Measurements from ENCODE around the gene CACYBP.
"Not testable (repeated sequence)": the region's sequence is repeated elsewhere in the genome, so short reads cannot be mapped to it uniquely, and the experiment has no call there.

Gene CACYBP

DNA sequence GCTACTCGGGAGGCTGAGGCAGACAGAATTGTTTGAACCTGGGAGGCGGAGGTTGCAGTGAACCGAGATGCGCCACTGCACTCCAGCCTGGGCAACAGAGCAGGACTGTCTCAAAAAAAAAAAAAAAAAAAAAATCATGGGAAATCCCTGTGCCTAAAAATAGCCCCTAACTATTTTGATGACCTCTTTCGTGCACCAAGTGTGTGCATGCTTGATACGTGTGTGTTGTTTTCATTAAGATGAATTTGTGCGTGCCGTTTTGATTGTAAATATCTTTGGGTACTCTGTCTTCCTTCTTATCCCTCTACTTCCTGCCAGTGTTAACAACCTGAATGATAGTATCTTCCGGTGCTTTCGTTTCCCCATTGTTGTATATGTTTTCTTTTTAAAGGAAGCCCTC is 9.8 kb downstream of the CACYBP start:
- DNase-seq (ENCODE audit: low read depth in 2 of 2) = no peak

DNA sequence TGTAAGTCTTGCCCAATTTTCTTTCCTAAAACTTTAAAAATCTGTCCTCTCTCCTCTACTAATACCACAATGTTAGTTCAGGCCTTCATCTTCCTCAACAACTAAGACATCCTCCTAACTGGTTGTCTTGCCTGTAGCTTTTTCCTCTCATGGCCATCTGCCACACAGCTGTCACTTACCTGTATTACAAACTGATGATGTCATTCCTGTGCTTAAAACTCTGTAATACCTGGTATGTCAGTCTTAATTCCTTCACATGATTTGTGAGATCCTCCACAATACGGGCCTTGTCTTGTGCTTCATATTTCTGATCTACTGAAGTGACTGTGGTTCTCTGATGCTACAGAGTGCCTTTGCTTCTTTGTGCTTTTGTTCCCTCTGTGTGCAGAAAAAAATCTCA is 13.7 kb downstream of the CACYBP start:
- no peak for DNase-seq (ENCODE audit: low read depth in 2 of 2)

DNA sequence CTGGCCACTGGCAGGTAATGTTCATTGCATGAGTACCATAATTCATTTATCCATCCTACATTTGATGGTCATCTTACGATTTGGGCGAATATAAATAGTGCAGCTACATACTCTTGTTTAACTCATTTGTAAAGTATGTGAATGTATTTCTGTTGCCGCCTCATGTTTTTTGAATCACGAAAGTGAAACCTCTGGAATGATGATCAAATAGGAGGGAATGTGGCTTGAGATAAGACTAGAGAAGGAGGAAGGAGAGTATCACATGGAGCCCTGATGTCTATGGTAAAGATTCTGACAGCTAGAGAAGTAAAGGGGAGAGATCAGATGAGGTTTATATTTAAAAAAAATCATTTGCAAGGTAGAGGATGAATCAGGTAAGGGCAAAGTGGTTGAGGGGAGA is 15.5 kb downstream of the CACYBP start:
- no peak for DNase-seq (ENCODE audit: low read depth in 2 of 2)

DNA sequence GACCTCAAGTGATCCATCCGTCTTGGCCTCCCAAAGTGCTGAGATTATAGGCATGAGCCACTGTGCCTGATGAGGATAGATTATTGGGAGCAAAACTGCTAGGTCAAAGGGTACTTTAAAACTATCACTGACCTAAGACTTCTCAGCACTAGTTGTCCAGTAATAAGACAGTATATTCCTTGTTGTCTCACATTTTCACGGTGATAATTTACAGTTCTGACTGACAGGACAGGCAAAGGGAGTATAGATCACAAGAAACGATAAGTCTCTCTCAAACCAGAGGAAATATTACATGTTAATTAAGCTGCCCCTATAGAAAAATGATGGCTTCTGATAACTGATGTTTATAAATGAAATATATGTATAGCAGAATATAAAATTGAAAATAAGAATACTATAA is 19.8 kb downstream of the CACYBP start:
- DNase-seq (ENCODE audit: low read depth in 2 of 2) = no peak

- DNase-seq (ENCODE audit: low read depth in 2 of 2) = peak; percentile 96 to 98
Observed at GRCh38 chr1:175023043-175023921, 23.5 kb downstream of the CACYBP start, which contains the start of gene MRPS14. Gene MRPS14 (minus strand): TSS chr1:175023425. CDS start chr1:175023408, 17 bp downstream.

DNA sequence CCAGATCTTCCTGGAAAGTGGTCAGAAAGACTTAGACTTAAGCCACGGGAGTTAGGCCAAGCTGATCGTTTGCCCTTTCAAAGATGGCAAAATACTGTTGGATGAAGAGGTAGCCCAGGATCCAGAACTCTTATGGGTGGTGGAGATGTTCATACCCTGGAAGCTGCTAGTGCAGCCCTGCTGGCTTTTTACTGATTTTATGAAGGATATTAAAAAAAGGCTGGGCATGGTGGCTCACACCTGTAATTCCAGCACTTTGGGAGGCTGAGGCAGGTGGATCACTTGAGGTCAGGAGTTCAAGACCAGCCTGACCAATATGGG is 24.1 kb downstream of the CACYBP start:
- DNase-seq (ENCODE audit: low read depth in 2 of 2) = not testable (repeated sequence)

DNA sequence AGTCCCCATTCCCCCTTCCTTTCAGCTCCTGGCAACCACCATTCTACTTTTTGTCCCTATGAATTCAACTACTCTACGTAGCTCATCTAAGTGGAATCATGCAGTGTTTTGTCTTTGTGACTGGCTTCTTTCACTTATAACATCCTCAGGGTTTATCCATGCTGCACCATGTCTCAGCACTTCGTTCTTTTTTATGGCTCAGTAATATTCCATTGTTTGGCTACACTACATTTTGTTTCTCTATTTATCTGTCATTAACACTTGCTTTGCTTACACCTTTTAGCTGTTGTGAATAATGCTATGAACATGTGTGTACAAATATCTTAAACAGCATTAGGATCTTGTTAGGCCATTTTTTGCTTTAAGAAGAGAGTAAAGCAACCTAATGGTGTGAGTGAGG is 25.0 kb downstream of the CACYBP start:
- DNase-seq (ENCODE audit: low read depth in 2 of 2) = no peak

DNA sequence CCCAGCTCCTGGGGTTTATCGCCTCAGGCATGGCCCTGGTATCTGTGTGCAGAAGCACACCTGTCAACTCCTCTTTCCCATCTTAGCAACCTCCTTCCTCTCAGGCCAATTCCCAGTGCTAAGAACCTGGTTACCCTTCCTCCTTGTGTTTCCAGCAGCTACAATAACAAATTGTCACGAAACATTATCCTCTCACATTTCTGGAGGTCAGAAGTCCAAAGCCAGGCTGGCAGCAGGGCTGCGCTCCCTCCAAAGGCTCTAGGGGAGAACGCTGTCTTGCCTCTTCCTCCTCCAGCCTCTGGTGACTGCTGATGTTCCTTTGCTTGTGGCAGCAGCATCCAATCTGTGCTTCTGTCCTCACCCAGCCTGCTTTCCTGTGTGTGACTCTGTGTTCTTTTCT is 34.2 kb downstream of the CACYBP start:
- DNase-seq (ENCODE audit: low read depth in 2 of 2) = no peak

- no peak for DNase-seq (ENCODE audit: low read depth in 2 of 2)
Observed at GRCh38 chr1:175034775-175035174, 35.0 kb downstream of the CACYBP start.

DNA sequence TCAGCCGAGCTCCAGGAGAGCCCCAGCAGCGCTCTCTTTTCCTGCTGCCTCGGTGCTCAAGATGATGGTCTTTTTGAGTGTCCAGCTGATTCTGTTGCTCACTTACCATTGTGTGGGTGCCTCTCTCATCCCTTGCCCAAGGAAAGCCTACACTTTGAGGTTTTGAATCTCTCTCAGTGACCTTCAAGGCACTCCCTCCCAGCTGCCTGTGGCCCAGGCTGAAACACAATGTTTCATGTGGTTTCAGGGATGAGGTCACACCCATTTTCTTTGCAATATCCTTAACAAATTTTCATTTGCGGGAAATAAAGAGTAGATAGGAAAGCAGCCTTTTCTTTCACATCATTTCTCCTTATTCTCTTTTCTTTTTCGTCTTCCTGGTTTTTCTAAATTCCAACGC is 36.1 kb downstream of the CACYBP start:
- DNase-seq (ENCODE audit: low read depth in 2 of 2) = no peak

DNA sequence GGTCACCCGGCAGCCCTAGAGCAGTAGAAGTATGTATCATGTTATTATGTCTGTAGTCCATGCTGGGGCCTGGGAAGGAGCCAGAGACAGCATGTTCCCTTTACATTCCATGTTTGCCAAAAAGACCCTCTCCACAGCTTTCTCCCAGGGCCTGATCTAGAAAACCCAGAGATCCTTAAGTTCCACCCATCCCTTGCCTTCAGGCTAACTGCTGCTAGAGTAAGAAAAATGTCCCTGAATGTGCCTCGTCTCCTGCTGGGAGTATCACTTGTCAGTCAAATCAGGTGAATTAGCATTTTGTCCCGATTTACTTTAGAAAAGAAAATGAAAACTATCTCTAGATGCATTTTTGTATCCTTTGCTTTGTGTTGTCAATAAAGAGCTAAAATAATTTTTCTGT is 36.7 kb downstream of the CACYBP start:
- no peak for DNase-seq (ENCODE audit: low read depth in 2 of 2)

GRCh38 chr1:175037416-175037815 is 37.7 kb downstream of the CACYBP start:
- no peak for DNase-seq (ENCODE audit: low read depth in 2 of 2)

DNA sequence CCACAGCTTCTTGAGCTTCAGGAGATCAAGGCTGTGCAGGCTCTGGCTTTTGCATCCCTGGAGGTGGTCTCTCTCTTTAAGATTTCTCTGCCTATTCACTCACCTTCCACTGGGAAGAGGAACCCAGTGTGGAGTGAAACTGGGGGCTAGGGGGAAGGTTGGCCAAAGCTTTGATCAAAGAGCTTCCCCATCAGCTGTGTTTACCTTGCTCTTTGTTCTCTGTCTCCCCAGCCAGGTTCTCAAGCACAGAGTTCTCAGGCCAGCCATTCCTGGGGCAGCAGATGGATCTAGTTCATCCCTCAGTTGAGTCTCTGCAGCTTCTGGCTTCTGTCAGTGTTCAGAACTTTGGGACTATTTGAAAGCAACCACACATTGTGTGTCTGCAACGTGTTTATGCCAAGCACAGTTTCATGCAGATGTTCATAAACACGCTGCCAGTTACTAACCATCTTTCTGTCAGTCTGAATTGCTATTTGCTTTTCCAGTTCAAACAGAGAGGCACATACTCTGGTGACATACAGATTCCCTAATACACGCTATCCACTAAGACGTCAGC is 40.7 kb downstream of the CACYBP start:
- no peak for DNase-seq (ENCODE audit: low read depth in 2 of 2)

GRCh38 chr1:175042650-175043049 is 42.9 kb downstream of the CACYBP start:
- DNase-seq (ENCODE audit: low read depth in 2 of 2) = no peak

- no peak for DNase-seq (ENCODE audit: low read depth in 2 of 2)
Observed at GRCh38 chr1:175043824-175044223, 44.1 kb downstream of the CACYBP start.

GRCh38 chr1:175044591-175044990 is 44.8 kb downstream of the CACYBP start:
- DNase-seq (ENCODE audit: low read depth in 2 of 2) = not testable (repeated sequence)

DNA sequence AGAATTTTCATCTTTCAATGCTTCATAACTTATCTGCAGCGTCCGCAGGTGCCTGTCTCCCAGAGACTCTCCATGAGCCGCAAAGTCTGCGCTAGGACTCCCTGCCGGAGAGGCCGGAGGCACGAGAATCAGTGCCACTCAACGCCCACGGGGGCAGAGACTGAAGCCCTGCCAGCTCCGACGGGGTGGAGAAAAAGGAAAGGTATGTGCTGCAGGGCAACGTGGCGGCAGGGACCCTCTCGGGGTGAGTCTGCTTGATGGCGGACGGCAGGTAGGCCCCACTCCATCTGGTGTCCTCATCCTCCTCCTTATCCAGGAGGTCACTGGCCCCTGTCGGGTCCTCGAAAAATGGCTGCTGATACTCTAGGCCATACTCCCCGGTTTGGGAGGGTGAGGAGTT is 45.4 kb downstream of the CACYBP start:
- DNase-seq (ENCODE audit: low read depth in 2 of 2) = no peak

DNA sequence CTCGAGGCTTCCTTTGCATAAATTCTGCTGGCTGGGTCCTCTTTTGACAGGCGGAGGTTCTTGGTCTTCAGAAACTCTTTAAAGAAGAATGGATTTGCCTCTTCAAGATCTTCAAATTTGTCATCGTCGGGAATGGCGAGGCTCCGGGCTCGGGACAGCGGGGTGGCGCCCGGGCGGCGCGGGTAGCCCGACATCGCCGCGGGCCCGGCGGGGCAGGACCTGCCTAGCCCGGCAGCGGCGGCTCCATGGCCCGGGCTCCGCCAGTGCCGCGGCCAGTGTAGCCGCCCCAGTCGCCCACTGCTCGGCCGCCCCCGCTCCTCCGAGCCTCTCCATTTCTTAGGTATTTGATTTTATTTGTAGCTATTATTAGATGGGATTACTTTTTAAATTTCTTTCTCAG is 45.8 kb downstream of the CACYBP start:
- no peak for DNase-seq (ENCODE audit: low read depth in 2 of 2)

GRCh38 chr1:175050992-175051391 is 51.2 kb downstream of the CACYBP start:
- DNase-seq (ENCODE audit: low read depth in 2 of 2) = no peak

- DNase-seq (ENCODE audit: low read depth in 2 of 2) = no peak
Observed at GRCh38 chr1:175054736-175055135, 55.0 kb downstream of the CACYBP start.
